ENCODE results near the gene LHFPL4. TPM values are rescaled to one million over a fixed set of nuclear protein-coding genes. Genes with fewer than 3 reads are reported as not detected.
"Not testable (repeated sequence)": the region's sequence is repeated elsewhere in the genome, so short reads cannot be mapped to it uniquely, and the experiment has no call there.

The LHFPL4 gene
- total RNA-seq, 3 donors from 2014 or later, result not detected

DNA sequence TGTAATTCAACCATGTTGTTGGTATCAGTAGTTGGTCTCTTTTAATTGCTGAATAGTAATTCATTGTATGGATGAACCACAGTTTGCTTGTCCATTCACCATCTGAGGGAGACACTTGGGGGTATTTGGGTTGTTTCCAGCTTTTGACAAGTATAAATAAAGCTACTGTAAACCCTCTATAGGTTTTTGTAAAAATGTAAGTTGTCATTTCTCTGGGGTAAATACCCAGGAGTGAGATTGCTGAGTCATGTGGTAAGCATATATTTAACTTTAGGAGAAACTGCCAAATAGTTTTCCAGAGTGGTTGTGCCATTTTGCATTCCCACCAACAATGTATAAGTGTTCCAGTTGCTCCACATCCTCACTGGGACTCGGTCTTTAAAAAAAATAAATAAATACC is 15.4 kb upstream of the LHFPL4 start:
- TF ChIP-seq, protein P1, sequence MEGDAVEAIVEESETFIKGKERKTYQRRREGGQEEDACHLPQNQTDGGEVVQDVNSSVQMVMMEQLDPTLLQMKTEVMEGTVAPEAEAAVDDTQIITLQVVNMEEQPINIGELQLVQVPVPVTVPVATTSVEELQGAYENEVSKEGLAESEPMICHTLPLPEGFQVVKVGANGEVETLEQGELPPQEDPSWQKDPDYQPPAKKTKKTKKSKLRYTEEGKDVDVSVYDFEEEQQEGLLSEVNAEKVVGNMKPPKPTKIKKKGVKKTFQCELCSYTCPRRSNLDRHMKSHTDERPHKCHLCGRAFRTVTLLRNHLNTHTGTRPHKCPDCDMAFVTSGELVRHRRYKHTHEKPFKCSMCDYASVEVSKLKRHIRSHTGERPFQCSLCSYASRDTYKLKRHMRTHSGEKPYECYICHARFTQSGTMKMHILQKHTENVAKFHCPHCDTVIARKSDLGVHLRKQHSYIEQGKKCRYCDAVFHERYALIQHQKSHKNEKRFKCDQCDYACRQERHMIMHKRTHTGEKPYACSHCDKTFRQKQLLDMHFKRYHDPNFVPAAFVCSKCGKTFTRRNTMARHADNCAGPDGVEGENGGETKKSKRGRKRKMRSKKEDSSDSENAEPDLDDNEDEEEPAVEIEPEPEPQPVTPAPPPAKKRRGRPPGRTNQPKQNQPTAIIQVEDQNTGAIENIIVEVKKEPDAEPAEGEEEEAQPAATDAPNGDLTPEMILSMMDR (IDR thresholded peaks at IDR 0.05), result no peak
- TF ChIP-seq POLR2A (IDR thresholded peaks at IDR 0.05) (no peak), POLR2AphosphoS5 (IDR thresholded peaks at IDR 0.05) (no peak)
- Histone ChIP-seq H3K27me3 (peaks cover 0 to 11% of the 10 kb centered on the region in 2 donors), H3K9me3 (peaks cover 4 to 18% of the 10 kb centered on the region in 2 donors), H3K4me3 (no peak overlapping the region), H3K4me1 (no peaks in the 10 kb centered on the region), H3K27ac (no peak overlapping the region), H3K36me3 (no peaks in the 10 kb centered on the region)
- intact Hi-C loops (cut with DNase I; ENCODE audit: low total_unique reads), result no loop called here
- DNase-seq (ENCODE audit: low spot score in 2 of 2), result no peak

DNA sequence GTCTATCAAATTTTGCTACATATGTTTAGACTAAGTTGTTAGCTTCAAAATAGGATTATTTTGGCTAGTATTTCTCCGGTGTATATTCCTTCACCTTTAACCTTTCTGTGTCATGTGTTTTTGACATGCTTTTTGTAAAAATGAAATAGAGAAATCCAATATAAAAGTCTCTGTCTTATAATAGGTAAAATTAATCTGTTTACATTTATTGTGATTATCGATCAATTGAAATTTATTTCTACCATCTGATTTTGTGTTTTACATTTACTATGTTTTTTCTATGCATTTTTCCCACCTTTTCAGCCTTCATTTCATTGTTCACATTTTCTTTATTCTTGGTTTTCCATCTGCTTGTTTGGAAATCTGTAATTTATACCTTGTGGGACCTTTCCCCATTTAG is 11.7 kb upstream of the LHFPL4 start:
- no peak for DNase-seq (ENCODE audit: low spot score in 2 of 2)
- peaks cover 4 to 18% of the 10 kb centered on the region in 2 donors for H3K9me3 ChIP-seq
- intact Hi-C loops (cut with DNase I; ENCODE audit: low total_unique reads), result no loop called here

DNA sequence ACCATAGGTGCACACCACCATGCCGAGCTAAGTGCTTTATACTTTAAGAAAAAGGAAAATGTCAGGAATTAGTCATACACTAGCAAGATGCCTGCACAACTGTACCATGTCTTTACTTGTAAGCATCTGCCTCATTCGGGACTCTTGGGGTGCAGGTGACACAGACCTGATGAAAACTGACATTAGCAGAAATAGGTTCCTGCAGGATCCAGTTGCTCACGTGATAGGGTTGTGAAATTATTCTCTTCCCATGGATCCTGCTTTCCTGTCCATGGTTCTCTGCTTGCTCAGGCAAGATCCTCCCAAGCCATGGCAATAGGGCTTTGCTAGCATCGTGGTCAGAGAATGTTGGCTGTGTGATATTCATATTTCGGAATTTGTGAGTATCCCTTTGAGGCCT is 10.2 kb upstream of the LHFPL4 start:
- TF ChIP-seq POLR2AphosphoS5 (IDR thresholded peaks at IDR 0.05), result no peak
- TF ChIP-seq, protein P1 (IDR thresholded peaks at IDR 0.05), result no peak
- TF ChIP-seq POLR2A (IDR thresholded peaks at IDR 0.05), result no peak
- H3K36me3 ChIP-seq, result no peaks in the 10 kb centered on the region
- H3K27ac ChIP-seq, result no peak overlapping the region
- intact Hi-C loops (cut with DNase I; ENCODE audit: low total_unique reads), result no loop called here
- peaks cover 4 to 13% of the 10 kb centered on the region in 2 donors for H3K9me3 ChIP-seq
- DNase-seq (ENCODE audit: low spot score in 2 of 2), result no peak
- no peaks in the 10 kb centered on the region for H3K27me3 ChIP-seq
- no peaks in the 10 kb centered on the region for H3K4me1 ChIP-seq
- no peak overlapping the region for H3K4me3 ChIP-seq

More for the DNA sequence above, 11.7 kb upstream of the LHFPL4 start:
- Histone ChIP-seq H3K27me3 (no peaks in the 10 kb centered on the region), H3K27ac (no peak overlapping the region), H3K36me3 (no peaks in the 10 kb centered on the region), H3K4me3 (no peak overlapping the region), H3K4me1 (no peaks in the 10 kb centered on the region)
- TF ChIP-seq, protein P1 (IDR thresholded peaks at IDR 0.05), result no peak
- TF ChIP-seq POLR2AphosphoS5 (IDR thresholded peaks at IDR 0.05) (no peak), POLR2A (IDR thresholded peaks at IDR 0.05) (no peak)

DNA sequence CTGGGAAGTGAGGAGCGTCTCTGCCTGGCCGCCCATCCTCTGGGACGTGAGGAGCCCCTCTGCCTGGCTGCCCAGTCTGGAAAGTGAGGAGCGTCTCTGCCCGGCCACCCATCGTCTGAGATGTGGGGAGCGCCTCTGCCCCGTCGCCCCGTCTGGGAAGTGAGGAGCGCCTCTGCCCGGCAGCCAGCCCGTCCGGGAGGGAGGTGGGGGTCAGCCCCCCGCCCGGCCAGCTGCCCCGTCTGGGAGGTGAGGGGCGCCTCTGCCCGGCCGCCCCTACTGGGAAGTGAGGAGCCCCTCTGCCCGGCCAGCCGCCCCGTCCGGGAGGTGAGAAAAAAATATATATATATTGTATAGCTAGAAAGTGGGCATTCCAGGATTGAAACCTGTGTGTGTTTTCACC is 6.4 kb upstream of the LHFPL4 start:
- intact Hi-C loops (cut with DNase I; ENCODE audit: low total_unique reads); H3K4me3 ChIP-seq; DNase-seq (ENCODE audit: low spot score in 2 of 2); H3K4me1 ChIP-seq; H3K27ac ChIP-seq; H3K9me3 ChIP-seq; H3K36me3 ChIP-seq; H3K27me3 ChIP-seq: not testable (repeated sequence)

DNA sequence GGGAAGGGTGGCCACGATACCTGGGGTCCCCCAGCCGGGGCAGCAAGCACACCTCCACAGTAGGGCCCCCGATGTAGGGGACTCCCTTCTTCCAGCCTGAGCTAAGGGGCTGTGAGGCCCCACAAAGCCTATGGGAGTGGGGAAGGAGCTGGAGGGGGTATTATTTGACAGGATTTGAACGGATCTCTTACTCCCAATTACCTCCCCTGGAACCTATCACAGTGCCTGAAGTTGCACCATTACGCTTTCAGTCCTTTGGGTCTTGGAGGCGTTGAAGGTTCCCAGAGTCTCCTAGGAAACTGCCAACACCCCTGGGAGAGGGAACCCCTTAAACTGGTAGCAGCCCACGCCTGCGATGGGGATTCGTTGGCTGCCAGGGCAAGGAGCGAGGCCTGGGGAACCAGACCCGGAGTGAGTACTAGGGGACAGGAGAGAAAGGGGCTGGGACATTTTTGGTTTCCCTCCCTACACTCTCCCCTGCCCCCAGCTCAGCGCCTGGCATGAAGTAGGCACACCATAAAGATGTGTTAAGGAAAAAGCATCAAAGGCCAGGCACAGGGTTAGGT is 409 bp upstream of the LHFPL4 start:
- Histone ChIP-seq H3K4me3 (no peak overlapping the region), H3K27me3 (peaks cover 0 to 53% of the 10 kb centered on the region in 2 donors)
- intact Hi-C loops (cut with DNase I; ENCODE audit: low total_unique reads), result no loop called here

More for the DNA sequence above, 409 bp upstream of the LHFPL4 start:
- Histone ChIP-seq H3K36me3 (no peaks in the 10 kb centered on the region), H3K27ac (no peak overlapping the region), H3K4me1 (no peaks in the 10 kb centered on the region), H3K9me3 (no peaks in the 10 kb centered on the region)
- no peak for DNase-seq (ENCODE audit: low spot score in 2 of 2)
- no peak for TF ChIP-seq POLR2AphosphoS5 (IDR thresholded peaks at IDR 0.05)
- TF ChIP-seq, protein P1 (IDR thresholded peaks at IDR 0.05), result no peak
- no peak for TF ChIP-seq POLR2A (IDR thresholded peaks at IDR 0.05)

Measured in breast epithelium (tissue), 4 donors.